Osteoblast (primary cell): Measurements from ENCODE around the gene JAG2. TPM values are rescaled to one million over a fixed set of nuclear protein-coding genes. Genes with fewer than 3 reads are reported as not detected.
"Not testable (repeated sequence)": the region's sequence is repeated elsewhere in the genome, so short reads cannot be mapped to it uniquely, and the experiment has no call there.

Source experiments
- DNase-seq: peaks from one replicate; pipeline ENCODE4 v3.0.0; 2011; ENCODE audit warnings: low spot score, mixed read lengths; ENCODE audit not compliant: insufficient read length; ENCODE audit errors: missing footprints
- H2AFZ ChIP-seq: 2 replicates; pipeline ENCODE4 v1.6.0; 2011; ENCODE audit warnings: mild to moderate bottlenecking, low read length
- H3K27ac ChIP-seq: 2 replicates; pipeline ENCODE4 v1.5.1; 2011; ENCODE audit warnings: mild to moderate bottlenecking, low read depth, low read length, moderate library complexity
- H3K27me3 ChIP-seq: 2 replicates; pipeline ENCODE4 v1.6.0; 2012; ENCODE audit warnings: mild to moderate bottlenecking, control low read depth, inconsistent platforms, low read length, moderate library complexity; ENCODE audit not compliant: insufficient read depth
- H3K36me3 ChIP-seq: 2 replicates; pipeline ENCODE4 v1.5.1; 2011; ENCODE audit warnings: mild to moderate bottlenecking, low read length, control low read depth, moderate library complexity; ENCODE audit not compliant: insufficient read depth
- H3K4me1 ChIP-seq: 2 replicates; pipeline ENCODE4 v1.5.1; 2011; ENCODE audit warnings: mild to moderate bottlenecking, low read length, control low read depth, moderate library complexity; ENCODE audit not compliant: insufficient read depth
- H3K4me2 ChIP-seq: 2 replicates; pipeline ENCODE4 v1.6.0; 2011; ENCODE audit warnings: mild to moderate bottlenecking, low read length; ENCODE audit not compliant: insufficient read depth
- H3K4me3 ChIP-seq: fragments of 200-600 bp; sonication (generic); 3 replicates; pipeline ENCODE4 v1.5.1; 2012; ENCODE audit warnings: mild to moderate bottlenecking, low read length, inconsistent platforms; ENCODE audit not compliant: insufficient read depth
- H3K79me2 ChIP-seq: 2 replicates; pipeline ENCODE4 v1.6.0; 2012; ENCODE audit warnings: mild to moderate bottlenecking, low read length, control low read depth, inconsistent platforms; ENCODE audit not compliant: insufficient read depth
- H3K9me3 ChIP-seq: 2 replicates; pipeline ENCODE4 v1.5.1; 2011; ENCODE audit warnings: low read depth, low read length, control low read depth
- H4K20me1 ChIP-seq: 2 replicates; pipeline ENCODE4 v1.6.0; 2012; ENCODE audit warnings: mild to moderate bottlenecking, low read length, control low read depth; ENCODE audit not compliant: insufficient read depth
- total RNA-seq: library from RNA; depleted of rRNA; stranded (reverse); fragments of >200 nt; gene quantifications from 2 replicates; pipeline ENCODE4 v1.2.3, GENCODE V29; 2012
- TF ChIP-seq, protein P1 (sequence below): IDR thresholded peaks from 2 replicates; pipeline ENCODE4 v1.5.1; 2011; ENCODE audit warnings: mild to moderate bottlenecking, low read depth, low read length, moderate library complexity; ENCODE audit errors: extremely low read depth

Gene JAG2
- total RNA-seq, 1 donor, result 3.3 TPM

DNA sequence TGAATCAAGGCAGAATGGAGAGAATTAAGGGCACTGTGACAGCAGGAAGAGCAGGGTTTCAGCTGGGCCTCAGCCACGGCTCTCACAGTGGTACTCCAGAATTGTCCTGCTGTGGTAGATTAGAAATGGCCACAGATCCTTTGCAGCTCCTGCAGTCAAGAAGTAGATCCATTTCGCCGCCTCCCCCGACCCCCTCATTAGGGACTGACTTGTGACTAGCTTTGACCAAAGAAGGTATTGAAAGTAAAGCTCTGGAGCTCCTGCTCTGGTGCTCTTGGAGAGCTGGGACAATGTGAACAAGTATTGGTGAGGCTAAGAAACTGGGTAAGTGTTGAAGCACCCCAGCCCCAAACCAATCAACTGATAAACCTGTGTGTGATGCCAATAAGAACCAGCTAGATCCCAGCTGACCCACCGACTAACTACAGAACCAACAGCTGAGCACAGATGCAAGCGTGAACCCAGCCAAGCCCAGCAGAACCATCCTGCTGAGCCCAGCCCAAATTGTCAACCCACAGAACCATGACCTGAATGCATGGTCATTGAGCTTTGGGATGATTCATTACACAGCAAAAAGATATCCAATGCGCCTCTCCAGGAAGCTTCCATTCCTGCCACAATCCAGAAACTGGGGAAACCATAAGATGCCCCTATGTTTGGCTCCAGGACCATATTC is 50.7 kb downstream of the JAG2 start:
- no peak overlapping the region for H3K4me2 ChIP-seq

DNA sequence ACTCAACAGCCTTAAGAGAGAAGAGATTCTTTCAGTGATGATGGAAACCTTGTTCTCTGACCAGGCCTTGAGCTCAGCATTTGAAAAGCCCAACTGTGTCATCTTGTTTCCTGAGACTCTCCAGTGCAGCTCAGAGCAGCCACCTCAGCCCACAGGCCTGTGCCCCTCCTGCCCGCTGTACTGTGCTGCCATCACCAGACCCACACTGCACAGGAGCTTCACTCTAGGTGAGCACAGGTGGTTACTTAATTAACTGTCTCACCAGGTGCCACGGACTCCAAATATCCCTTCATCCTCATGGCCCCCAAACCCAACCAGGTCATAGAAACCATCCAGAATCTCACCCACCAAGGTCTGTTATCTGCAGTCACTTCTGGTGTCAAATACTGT is 51.3 kb downstream of the JAG2 start:
- no peak overlapping the region for H3K27ac ChIP-seq
- no peak overlapping the region for H3K4me3 ChIP-seq
- no peaks in the 10 kb centered on the region for H3K79me2 ChIP-seq
- TF ChIP-seq, protein P1, sequence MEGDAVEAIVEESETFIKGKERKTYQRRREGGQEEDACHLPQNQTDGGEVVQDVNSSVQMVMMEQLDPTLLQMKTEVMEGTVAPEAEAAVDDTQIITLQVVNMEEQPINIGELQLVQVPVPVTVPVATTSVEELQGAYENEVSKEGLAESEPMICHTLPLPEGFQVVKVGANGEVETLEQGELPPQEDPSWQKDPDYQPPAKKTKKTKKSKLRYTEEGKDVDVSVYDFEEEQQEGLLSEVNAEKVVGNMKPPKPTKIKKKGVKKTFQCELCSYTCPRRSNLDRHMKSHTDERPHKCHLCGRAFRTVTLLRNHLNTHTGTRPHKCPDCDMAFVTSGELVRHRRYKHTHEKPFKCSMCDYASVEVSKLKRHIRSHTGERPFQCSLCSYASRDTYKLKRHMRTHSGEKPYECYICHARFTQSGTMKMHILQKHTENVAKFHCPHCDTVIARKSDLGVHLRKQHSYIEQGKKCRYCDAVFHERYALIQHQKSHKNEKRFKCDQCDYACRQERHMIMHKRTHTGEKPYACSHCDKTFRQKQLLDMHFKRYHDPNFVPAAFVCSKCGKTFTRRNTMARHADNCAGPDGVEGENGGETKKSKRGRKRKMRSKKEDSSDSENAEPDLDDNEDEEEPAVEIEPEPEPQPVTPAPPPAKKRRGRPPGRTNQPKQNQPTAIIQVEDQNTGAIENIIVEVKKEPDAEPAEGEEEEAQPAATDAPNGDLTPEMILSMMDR, result no peak
- DNase-seq, result no peak
- no peak overlapping the region for H2AFZ ChIP-seq
- no peaks in the 10 kb centered on the region for H3K9me3 ChIP-seq
- no peaks in the 10 kb centered on the region for H4K20me1 ChIP-seq
- no peaks in the 10 kb centered on the region for H3K36me3 ChIP-seq
- peaks cover 26% of the 10 kb centered on the region for H3K27me3 ChIP-seq
- no peaks in the 10 kb centered on the region for H3K4me1 ChIP-seq
- H3K4me2 ChIP-seq, result no peak overlapping the region

More for the DNA sequence above, 50.7 kb downstream of the JAG2 start:
- TF ChIP-seq, protein P1, result no peak
- Histone ChIP-seq H4K20me1 (no peaks in the 10 kb centered on the region), H3K36me3 (no peaks in the 10 kb centered on the region), H2AFZ (no peak overlapping the region), H3K9me3 (no peaks in the 10 kb centered on the region), H3K27ac (no peak overlapping the region), H3K79me2 (no peaks in the 10 kb centered on the region), H3K4me1 (no peaks in the 10 kb centered on the region), H3K4me3 (no peak overlapping the region), H3K27me3 (peaks cover 32% of the 10 kb centered on the region)
- DNase-seq, result peak; percentile 55

- no peaks in the 10 kb centered on the region for H3K36me3 ChIP-seq
- H3K4me1 ChIP-seq, result no peaks in the 10 kb centered on the region
- H3K4me3 ChIP-seq, result no peak overlapping the region
- H3K27me3 ChIP-seq, result peaks cover 22% of the 10 kb centered on the region
- H3K27ac ChIP-seq, result no peak overlapping the region
- H3K4me2 ChIP-seq, result no peak overlapping the region
- H3K79me2 ChIP-seq, result no peaks in the 10 kb centered on the region
- no peak overlapping the region for H2AFZ ChIP-seq
- DNase-seq, result no peak
- H3K9me3 ChIP-seq, result no peaks in the 10 kb centered on the region
- TF ChIP-seq, protein P1, result no peak
- H4K20me1 ChIP-seq, result no peaks in the 10 kb centered on the region
These were observed 51.9 kb downstream of the JAG2 start for GRCh38 chr14:105116451-105117256.

GRCh38 chr14:105109243-105109642 is 59.3 kb downstream of the JAG2 start:
- H3K79me2 ChIP-seq, H3K27ac ChIP-seq, H3K9me3 ChIP-seq, H3K4me1 ChIP-seq, H2AFZ ChIP-seq, H3K4me3 ChIP-seq, H3K36me3 ChIP-seq, DNase-seq, H4K20me1 ChIP-seq, H3K4me2 ChIP-seq: not testable (repeated sequence)
- peaks cover 28% of the 10 kb centered on the region for H3K27me3 ChIP-seq
